Measurements from ENCODE around the gene DLGAP1. TPM values are rescaled to one million over a fixed set of nuclear protein-coding genes. Genes with fewer than 3 reads are reported as not detected.
"Not testable (repeated sequence)": the region's sequence is repeated elsewhere in the genome, so short reads cannot be mapped to it uniquely, and the experiment has no call there.

Gene DLGAP1
- total and polyA plus RNA-seq, 2 of the 4 experiments (the other 2 are of a cell fraction), result under 0.01 to 0.09 TPM

- Histone ChIP-seq H3K4ac (ENCODE audit: low read depth, low read length) (no peak overlapping the region), H2BK20ac (ENCODE audit: low read depth, low read length) (no peak overlapping the region), H3K18ac (ENCODE audit: low read depth, low read length) (no peak overlapping the region), H2AFZ (replicated peaks; ENCODE audit: low read length, poor library complexity) (no peak overlapping the region), H2BK15ac (ENCODE audit: low read depth, low read length) (no peak overlapping the region), H3K9me1 (ENCODE audit: insufficient read depth, low read length) (no peaks in the 10 kb centered on the region), H3K14ac (replicated peaks; ENCODE audit: low read depth, low read length) (no peak overlapping the region), H3K23ac (ENCODE audit: low read depth, low read length) (no peak overlapping the region), H2AK9ac (replicated peaks; ENCODE audit: low read depth, low read length, poor library complexity) (no peak overlapping the region), H3K27me3 (ENCODE audit: control insufficient read depth, insufficient read depth, low read length) (no peaks in the 10 kb centered on the region), H2BK120ac (ENCODE audit: low read depth, low read length) (no peak overlapping the region), H3K79me1 (ENCODE audit: low read depth in 1 of 2, low read length in 2 of 2) (no peaks in the 10 kb centered on the region), H4K20me1 (ENCODE audit: insufficient read depth, low read length) (no peaks in the 10 kb centered on the region), H4K5ac (ENCODE audit: low read depth, low read length) (no peak overlapping the region), H3K4me2 (ENCODE audit: low read depth, low read length) (no peak overlapping the region), H4K8ac (ENCODE audit: low read depth in 2 of 2, low read length in 2 of 2) (no peak overlapping the region), H3K4me1 (ENCODE audit: control insufficient read depth, insufficient read depth, low read length) (no peaks in the 10 kb centered on the region), H3K4me3 (ENCODE audit: insufficient read depth, low read depth, low read length) (no peak overlapping the region), H3K9me3 (ENCODE audit: control insufficient read depth, insufficient read depth, low read length) (peaks cover 5% of the 10 kb centered on the region), H3K36me3 (ENCODE audit: control insufficient read depth, insufficient read depth, low read length) (no peaks in the 10 kb centered on the region), H2BK5ac (ENCODE audit: low read depth, low read length, poor library complexity, severe bottlenecking) (no peak overlapping the region), H3K9ac (ENCODE audit: low read depth, low read length) (no peak overlapping the region), H4K91ac (ENCODE audit: insufficient read depth, low read depth, low read length) (no peak overlapping the region), H3K27ac (ENCODE audit: insufficient read depth, low read length) (no peak overlapping the region), H2AK5ac (ENCODE audit: low read depth, low read length) (no peak overlapping the region), H3K56ac (ENCODE audit: extremely low read depth, insufficient read depth, low read length) (no peak overlapping the region)
- no peak for TF ChIP-seq MXI1 (IDR thresholded peaks at IDR 0.05; ENCODE audit: borderline replicate concordance, low read depth, low read length)
- no peak for TF ChIP-seq POLR2A (IDR thresholded peaks at IDR 0.05; ENCODE audit: low read depth, low read length)
- WGBS, 2 experiments (ENCODE audit: extremely low coverage in 2 of 2, insufficient read length in 1 of 2), result no CpG with 5 or more reads among the region's 2 CpGs
- ATAC-seq (ENCODE audit: low read depth) (no peak), DNase-seq (no peak)
- intact Hi-C loops (cut with micrococcal nuclease) (no loop called here), dilution Hi-C loops (cut with HindIII; ENCODE audit: low sequenced_read_pairs, unreplicated experiment) (no loop called here), in situ Hi-C loops (cut with MboI; ENCODE audit: low sequenced_read_pairs) (no loop called here)
- CTCF ChIA-PET, result no interaction called here
- BruUV-seq (replicated peaks), result no TSS peak
- POLR2A ChIA-PET (ENCODE audit: unreplicated experiment), result no interaction called here
Measured at GRCh38 chr18:4292696-4293095, 162.4 kb downstream of the DLGAP1 start.

- not testable (repeated sequence) for H4K5ac ChIP-seq (ENCODE audit: low read depth, low read length); H2BK120ac ChIP-seq (ENCODE audit: low read depth, low read length); BruUV-seq (replicated peaks)
Measured at GRCh38 chr18:4287340-4287739, 167.8 kb downstream of the DLGAP1 start.

More at GRCh38 chr18:4287340-4287739, 167.8 kb downstream of the DLGAP1 start:
- H4K8ac ChIP-seq (ENCODE audit: low read depth in 2 of 2, low read length in 2 of 2); H3K36me3 ChIP-seq (ENCODE audit: control insufficient read depth, insufficient read depth, low read length); H4K20me1 ChIP-seq (ENCODE audit: insufficient read depth, low read length); H2AFZ ChIP-seq (replicated peaks; ENCODE audit: low read length, poor library complexity); H3K4ac ChIP-seq (ENCODE audit: low read depth, low read length); H3K18ac ChIP-seq (ENCODE audit: low read depth, low read length); H2AK9ac ChIP-seq (replicated peaks; ENCODE audit: low read depth, low read length, poor library complexity); in situ Hi-C loops (cut with MboI; ENCODE audit: low sequenced_read_pairs); dilution Hi-C loops (cut with HindIII; ENCODE audit: low sequenced_read_pairs, unreplicated experiment); H3K56ac ChIP-seq (ENCODE audit: extremely low read depth, insufficient read depth, low read length); H2AK5ac ChIP-seq (ENCODE audit: low read depth, low read length); H3K14ac ChIP-seq (replicated peaks; ENCODE audit: low read depth, low read length); H4K91ac ChIP-seq (ENCODE audit: insufficient read depth, low read depth, low read length); H2BK20ac ChIP-seq (ENCODE audit: low read depth, low read length); H3K9me1 ChIP-seq (ENCODE audit: insufficient read depth, low read length); H3K79me1 ChIP-seq (ENCODE audit: low read depth in 1 of 2, low read length in 2 of 2); H3K4me2 ChIP-seq (ENCODE audit: low read depth, low read length); H3K4me3 ChIP-seq (ENCODE audit: insufficient read depth, low read depth, low read length); H3K4me1 ChIP-seq (ENCODE audit: control insufficient read depth, insufficient read depth, low read length); H3K27ac ChIP-seq (ENCODE audit: insufficient read depth, low read length); H2BK5ac ChIP-seq (ENCODE audit: low read depth, low read length, poor library complexity, severe bottlenecking); H3K23ac ChIP-seq (ENCODE audit: low read depth, low read length); ATAC-seq (ENCODE audit: low read depth); POLR2A ChIA-PET (ENCODE audit: unreplicated experiment); H3K9me3 ChIP-seq (ENCODE audit: control insufficient read depth, insufficient read depth, low read length); H2BK15ac ChIP-seq (ENCODE audit: low read depth, low read length); H3K27me3 ChIP-seq (ENCODE audit: control insufficient read depth, insufficient read depth, low read length); intact Hi-C loops (cut with micrococcal nuclease); CTCF ChIA-PET; DNase-seq; H3K9ac ChIP-seq (ENCODE audit: low read depth, low read length): not testable (repeated sequence)
- WGBS, 2 experiments (ENCODE audit: extremely low coverage in 2 of 2, insufficient read length in 1 of 2), result no CpG with 5 or more reads among the region's 3 CpGs
